IMR-90 (cell line): ENCODE measurements around the gene ADARB2.

ENCODE experiments used
- CTCF ChIP-seq: conservative IDR thresholded peaks from 2 replicates; pipeline ENCODE4 v1.5.1; 2012; ENCODE audit warnings: mild to moderate bottlenecking, low read depth, low read length, improper control_type of control experiment
- FOS ChIP-seq: fragments of 150-350 bp; IDR thresholded peaks from 2 replicates; pipeline ENCODE4 v1.6.1; 2016; ENCODE audit warnings: low read depth, low read length
- MXI1 ChIP-seq: IDR thresholded peaks from 2 replicates; pipeline ENCODE4 v1.6.1; 2012; ENCODE audit warnings: low read depth, mild to moderate bottlenecking, low read length, moderate library complexity, borderline replicate concordance
- POLR2A ChIP-seq: IDR thresholded peaks from 2 replicates; pipeline ENCODE4 v1.6.1; 2012; ENCODE audit warnings: mild to moderate bottlenecking, low read depth, low read length

- TF ChIP-seq CTCF, result no peak
- no peak for TF ChIP-seq POLR2A
- TF ChIP-seq FOS, result no peak
- TF ChIP-seq MXI1, result no peak
Measured at GRCh38 chr10:1171586-1171985, 565.7 kb downstream of the ADARB2 start.
